Measurements from ENCODE around the gene AKAP1. TPM values are rescaled to one million over a fixed set of nuclear protein-coding genes. Genes with fewer than 3 reads are reported as not detected.

AKAP1 gene
- total RNA-seq, 1 donor from 2014 or later, result 26.4 TPM

- no peak overlapping the region for H3K27ac Mint-ChIP-seq
- H3K4me1 Mint-ChIP-seq, result peaks cover 9% of the 10 kb centered on the region
- TF ChIP-seq CTCF (IDR thresholded peaks at IDR 0.05; ENCODE audit: unreplicated experiment), result no peak
- no peaks in the 10 kb centered on the region for H3K9me3 Mint-ChIP-seq
- no peak for DNase-seq (ENCODE audit: low spot score in 2 of 2, unreplicated experiment in 2 of 2)
- H3K36me3 Mint-ChIP-seq, result no peaks in the 10 kb centered on the region
- H3K4me3 Mint-ChIP-seq, result no peak overlapping the region
- H3K27me3 Mint-ChIP-seq (ENCODE audit: low read depth), result no peaks in the 10 kb centered on the region
Observed at GRCh38 chr17:57068707-57069106, 16.3 kb upstream of the AKAP1 start.

- H3K27me3 Mint-ChIP-seq (ENCODE audit: low read depth), result no peaks in the 10 kb centered on the region
- no peak for DNase-seq (ENCODE audit: low spot score in 2 of 2, unreplicated experiment in 2 of 2)
- no peak overlapping the region for H3K27ac Mint-ChIP-seq
- peaks cover 9% of the 10 kb centered on the region for H3K4me1 Mint-ChIP-seq
- no peak for TF ChIP-seq CTCF (IDR thresholded peaks at IDR 0.05; ENCODE audit: unreplicated experiment)
- H3K4me3 Mint-ChIP-seq, result no peak overlapping the region
- H3K9me3 Mint-ChIP-seq, result no peaks in the 10 kb centered on the region
- H3K36me3 Mint-ChIP-seq, result no peaks in the 10 kb centered on the region
Observed at GRCh38 chr17:57071991-57072944, 12.8 kb upstream of the AKAP1 start.

- Mint-ChIP-seq H3K27ac (no peak overlapping the region), H3K9me3 (no peaks in the 10 kb centered on the region), H3K4me1 (peaks cover 4% of the 10 kb centered on the region), H3K36me3 (no peaks in the 10 kb centered on the region), H3K27me3 (ENCODE audit: low read depth) (no peaks in the 10 kb centered on the region), H3K4me3 (no peak overlapping the region)
- DNase-seq (ENCODE audit: low spot score in 2 of 2, unreplicated experiment in 2 of 2), result no peak
- no peak for TF ChIP-seq CTCF (IDR thresholded peaks at IDR 0.05; ENCODE audit: unreplicated experiment)
Observed at GRCh38 chr17:57073626-57074025, 11.4 kb upstream of the AKAP1 start.

GRCh38 chr17:57075193-57075592 lies 9.9 kb upstream of the AKAP1 start:
- no peak for DNase-seq (ENCODE audit: low spot score in 2 of 2, unreplicated experiment in 2 of 2)

GRCh38 chr17:57075785-57076184 lies 9.3 kb upstream of the AKAP1 start:
- Mint-ChIP-seq H3K9me3 (no peaks in the 10 kb centered on the region), H3K4me1 (peaks cover 7% of the 10 kb centered on the region), H3K36me3 (no peaks in the 10 kb centered on the region), H3K4me3 (no peak overlapping the region), H3K27ac (no peak overlapping the region), H3K27me3 (ENCODE audit: low read depth) (no peaks in the 10 kb centered on the region)
- no peak for DNase-seq (ENCODE audit: low spot score in 2 of 2, unreplicated experiment in 2 of 2)
- TF ChIP-seq CTCF (IDR thresholded peaks at IDR 0.05; ENCODE audit: unreplicated experiment), result no peak

More at GRCh38 chr17:57075193-57075592, 9.9 kb upstream of the AKAP1 start:
- H3K27me3 Mint-ChIP-seq (ENCODE audit: low read depth), result no peaks in the 10 kb centered on the region
- TF ChIP-seq CTCF (IDR thresholded peaks at IDR 0.05; ENCODE audit: unreplicated experiment), result no peak
- H3K4me1 Mint-ChIP-seq, result peaks cover under 1% of the 10 kb centered on the region
- no peaks in the 10 kb centered on the region for H3K9me3 Mint-ChIP-seq
- H3K4me3 Mint-ChIP-seq, result no peak overlapping the region
- H3K36me3 Mint-ChIP-seq, result no peaks in the 10 kb centered on the region
- no peak overlapping the region for H3K27ac Mint-ChIP-seq
